Jurkat, Clone E6-1 (cell line): ENCODE data around the gene PGS1.

Source experiments
- DNase-seq: peaks from one replicate; pipeline ENCODE4 v3.0.0-alpha.2; 2011; ENCODE audit warnings: low read depth, low spot score
- H3K4me3 ChIP-seq: 2 replicates; pipeline ENCODE4 v1.5.1; 2011; ENCODE audit warnings: mild to moderate bottlenecking, low read length, control low read depth, moderate library complexity

Gene PGS1

DNA sequence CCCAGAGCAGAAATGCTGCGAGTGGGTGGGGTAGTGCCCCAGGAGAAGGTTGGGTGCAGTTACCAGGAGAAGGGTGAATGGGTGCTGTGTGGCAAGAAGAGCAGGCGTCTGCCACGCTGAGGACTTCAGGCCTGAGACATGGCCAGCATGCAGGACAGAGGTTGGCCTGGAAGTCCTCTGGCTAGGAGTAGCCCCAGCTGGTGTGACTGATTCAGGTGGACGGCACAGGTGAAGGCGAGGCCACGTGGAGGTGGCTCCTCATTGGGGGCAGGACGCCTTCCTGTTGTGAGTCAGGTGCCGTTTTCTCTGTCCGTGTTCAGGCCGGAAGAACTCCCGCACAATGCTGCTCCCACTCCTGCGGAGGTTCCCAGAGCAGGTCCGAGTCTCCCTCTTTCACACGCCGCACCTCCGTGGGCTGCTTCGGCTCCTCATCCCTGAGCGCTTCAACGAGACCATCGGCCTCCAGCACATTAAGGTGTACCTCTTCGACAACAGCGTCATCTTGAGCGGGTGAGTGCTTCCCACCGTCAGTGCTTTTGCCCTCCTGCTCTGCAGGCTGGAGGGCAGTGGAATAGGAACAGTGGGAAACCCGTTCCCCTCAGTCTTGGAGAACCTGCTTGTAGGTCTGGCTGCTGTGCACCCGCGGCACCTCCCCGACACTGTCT, 20.7 kb downstream of the PGS1 start:
- no peak for DNase-seq
- H3K4me3 ChIP-seq, result no peak overlapping the region

DNA sequence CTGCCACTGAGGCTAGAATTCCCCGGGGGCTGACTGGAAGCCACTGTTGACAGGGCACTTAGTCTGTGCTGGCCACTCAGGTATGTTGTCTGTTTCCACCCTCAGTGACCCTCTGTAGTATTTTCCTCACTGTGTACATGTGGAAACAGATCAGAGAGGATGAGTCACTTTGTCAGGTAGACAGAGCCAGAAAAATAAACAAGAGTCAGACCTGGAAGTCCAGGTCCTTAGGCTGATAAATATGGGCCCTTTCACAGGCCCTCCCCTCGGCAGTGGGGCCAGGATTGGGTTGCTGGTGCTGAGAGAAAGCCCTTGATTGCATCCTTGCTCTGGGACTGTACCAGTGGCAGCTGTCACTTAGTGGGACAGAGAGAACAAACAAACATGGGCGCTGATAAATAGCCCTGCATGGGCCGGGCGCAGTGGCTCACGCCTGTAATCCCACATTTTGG, 21.3 kb downstream of the PGS1 start:
- DNase-seq, result no peak
- H3K4me3 ChIP-seq, result no peak overlapping the region

DNA sequence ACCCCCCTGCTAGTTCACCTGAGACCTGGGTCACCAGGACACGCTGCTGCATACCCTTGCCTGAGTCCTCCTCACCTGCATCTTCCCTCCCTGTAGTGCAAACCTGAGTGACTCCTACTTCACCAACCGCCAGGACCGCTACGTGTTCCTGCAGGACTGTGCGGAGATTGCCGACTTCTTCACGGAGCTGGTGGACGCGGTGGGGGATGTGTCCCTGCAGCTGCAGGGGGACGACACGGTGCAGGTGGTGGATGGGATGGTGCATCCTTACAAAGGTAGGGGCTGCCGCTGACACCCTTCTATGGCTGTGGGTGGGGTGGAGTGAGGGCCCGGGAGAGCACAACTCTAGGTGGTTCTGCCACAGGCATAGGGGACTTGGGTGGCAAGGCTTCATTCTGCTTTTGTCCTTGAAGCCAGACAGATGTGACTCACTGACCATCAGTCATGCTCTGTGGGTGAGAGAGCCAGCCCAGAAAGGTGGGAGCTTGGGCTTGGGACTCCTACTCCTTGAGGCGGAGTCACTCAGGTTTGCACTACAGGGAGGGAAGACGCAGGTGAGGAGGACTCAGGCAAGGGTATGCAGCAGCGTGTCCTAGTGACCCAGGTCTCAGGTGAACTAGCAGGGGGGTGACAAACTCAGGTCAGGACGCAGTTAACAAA, 22.3 kb downstream of the PGS1 start:
- H3K4me3 ChIP-seq, result no peak overlapping the region
- DNase-seq, result no peak

DNA sequence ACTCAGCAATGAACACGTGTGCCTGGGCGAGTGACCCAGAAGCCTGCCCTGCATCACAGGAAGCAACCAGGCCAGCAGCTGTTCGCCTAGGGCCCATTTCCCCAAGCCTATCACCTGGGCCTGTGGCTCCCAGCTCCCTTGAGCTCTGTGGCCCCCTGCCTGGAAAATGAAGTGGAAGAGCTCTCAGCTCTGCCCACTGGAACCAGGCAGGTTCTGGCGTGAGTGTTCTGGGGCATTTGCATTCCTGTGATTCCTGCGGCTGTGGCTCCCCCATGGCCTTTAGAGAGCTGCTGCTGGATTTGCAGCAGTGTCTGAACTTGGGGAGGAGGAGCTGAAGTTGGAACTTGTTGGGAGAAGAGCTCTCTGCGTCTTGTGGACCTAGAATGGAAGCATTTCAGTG, 22.8 kb downstream of the PGS1 start:
- no peak for DNase-seq
- H3K4me3 ChIP-seq, result no peak overlapping the region

DNA sequence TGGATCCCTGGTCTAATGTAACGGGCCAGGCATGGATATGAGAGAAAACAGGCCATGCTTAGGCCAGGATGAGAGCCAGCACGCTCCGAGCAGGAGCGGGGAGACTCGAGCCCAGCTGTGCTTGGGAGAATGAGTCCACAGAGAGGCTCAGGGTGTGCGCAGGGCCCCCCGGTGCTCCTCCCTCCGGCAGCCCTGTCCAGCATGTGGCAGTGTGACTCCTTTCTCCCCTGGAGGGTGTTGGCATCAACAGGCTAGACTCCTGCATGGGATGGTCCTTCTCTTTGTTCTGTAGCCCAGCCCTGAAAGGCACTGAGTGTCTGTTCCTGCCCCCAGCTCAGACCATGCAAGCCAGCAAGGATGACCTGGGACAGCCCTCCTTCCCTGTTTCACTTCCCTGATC, 23.4 kb downstream of the PGS1 start:
- H3K4me3 ChIP-seq, result no peak overlapping the region
- no peak for DNase-seq

DNA sequence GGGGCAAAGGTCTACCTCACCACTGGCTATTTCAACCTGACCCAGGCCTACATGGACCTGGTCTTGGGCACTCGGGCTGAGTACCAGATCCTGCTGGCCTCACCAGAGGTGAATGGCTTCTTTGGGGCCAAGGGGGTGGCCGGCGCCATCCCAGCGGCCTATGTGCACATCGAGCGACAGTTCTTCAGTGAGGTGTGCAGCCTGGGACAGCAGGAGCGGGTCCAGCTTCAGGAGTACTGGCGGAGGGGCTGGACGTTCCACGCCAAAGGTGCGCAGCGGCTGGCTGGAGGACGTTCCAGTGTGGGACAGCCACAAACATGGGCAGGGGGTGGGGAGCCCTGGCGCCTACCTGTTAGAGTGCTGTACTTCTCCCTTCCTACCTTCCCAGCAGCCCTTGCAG, 25.4 kb downstream of the PGS1 start:
- no peak overlapping the region for H3K4me3 ChIP-seq

DNA sequence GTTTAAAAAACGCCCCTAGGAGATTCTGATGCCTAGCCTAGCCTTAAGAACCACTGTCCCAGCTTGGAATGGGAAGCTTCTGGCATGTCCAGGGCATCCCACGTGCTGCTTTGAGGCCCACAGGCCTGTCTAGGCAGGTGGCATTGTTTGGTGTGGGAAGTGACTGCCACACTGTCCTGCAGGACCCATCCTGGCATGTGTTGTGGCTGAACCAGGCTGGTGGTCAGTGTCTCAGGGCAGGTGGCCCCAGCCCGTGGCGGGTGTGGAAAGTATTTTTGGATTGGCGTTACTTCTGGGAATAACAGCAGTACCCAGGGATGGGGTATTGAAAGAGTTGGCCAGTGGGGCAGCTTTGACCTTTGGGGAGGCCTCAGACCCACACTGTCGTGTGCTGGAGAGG, 27.9 kb downstream of the PGS1 start:
- no peak for DNase-seq
- no peak overlapping the region for H3K4me3 ChIP-seq

More for the DNA sequence above, 25.4 kb downstream of the PGS1 start:
- no peak for DNase-seq

DNA sequence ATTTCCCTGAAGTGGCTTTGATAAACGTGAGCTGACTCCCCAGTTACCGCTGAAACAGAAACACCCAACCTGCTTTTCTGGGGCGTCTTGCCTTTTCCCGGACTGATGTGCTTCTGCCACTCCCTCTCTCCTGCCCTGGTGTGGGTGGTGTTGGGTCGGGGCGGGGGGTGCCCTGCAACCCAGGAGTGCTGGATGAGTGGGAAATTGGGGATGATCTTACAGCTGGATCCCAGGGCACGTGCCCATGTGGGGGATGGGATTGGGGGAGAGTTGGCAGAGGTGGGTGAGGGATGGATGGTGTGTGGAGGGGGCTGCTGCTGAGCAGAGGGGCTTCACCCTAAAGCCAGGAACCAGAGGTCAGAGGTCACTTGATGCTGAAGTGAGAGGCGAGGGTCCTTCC, 28.5 kb downstream of the PGS1 start:
- no peak overlapping the region for H3K4me3 ChIP-seq
- DNase-seq, result no peak

DNA sequence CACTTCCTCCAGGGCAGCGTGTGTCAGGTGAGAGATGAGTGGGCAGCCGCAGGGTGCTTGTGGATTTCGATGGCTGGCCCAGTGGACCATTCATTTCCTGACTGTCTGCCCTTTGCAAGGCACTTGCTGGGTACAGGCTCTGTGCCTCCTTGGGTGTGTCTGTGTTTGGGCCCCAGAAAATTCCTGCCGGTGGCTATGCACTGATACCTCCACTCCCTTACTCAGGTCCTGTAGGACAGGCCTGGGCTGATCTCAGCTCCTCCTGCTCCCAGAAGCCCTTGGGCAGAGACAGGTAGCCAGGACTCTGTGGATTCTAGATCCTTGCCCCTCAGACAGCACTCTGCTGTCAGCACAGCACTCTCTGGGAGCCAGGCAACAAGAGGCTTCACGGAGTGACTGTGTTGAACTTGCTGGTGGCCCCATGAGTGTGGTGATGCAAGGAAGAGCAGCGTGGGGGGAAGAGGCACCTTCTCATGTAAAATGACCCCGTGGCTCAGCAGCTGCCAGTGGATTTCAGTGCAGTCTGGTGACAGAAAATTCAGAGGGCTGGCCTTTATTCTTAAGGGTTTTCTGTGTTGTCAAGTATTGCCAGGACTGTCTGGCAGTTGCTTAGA, 29.0 kb downstream of the PGS1 start:
- DNase-seq, result no peak
- no peak overlapping the region for H3K4me3 ChIP-seq

DNA sequence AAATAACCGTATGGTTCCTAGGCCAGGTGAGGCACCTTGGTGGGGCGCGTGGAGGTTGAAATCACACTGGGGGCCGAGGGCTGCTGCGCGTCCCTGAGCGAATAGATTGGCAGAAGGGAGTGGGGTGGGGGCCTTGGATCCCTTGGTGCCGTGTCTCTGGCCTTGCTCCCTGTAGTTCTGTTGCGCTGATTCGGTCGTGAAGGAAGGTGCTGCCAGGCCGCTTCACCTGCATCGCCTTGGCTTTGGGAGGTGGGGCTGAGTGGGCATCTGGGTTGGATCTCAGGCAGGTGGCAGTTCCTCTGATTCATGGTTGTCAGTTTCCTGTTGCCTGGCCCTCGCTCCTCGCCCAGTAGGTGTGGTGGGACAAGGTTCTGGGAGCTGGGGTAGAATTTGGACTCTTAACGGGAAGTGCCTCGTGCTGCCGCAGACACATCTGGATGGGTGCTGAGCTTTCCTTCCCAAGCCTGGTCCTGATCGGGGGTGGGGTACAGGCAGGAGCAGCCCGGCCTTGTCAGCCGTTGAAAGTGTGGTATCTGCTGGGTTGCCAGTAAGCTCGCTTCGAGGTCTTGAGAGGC, 30.1 kb downstream of the PGS1 start:
- no peak for DNase-seq
- H3K4me3 ChIP-seq, result no peak overlapping the region

DNA sequence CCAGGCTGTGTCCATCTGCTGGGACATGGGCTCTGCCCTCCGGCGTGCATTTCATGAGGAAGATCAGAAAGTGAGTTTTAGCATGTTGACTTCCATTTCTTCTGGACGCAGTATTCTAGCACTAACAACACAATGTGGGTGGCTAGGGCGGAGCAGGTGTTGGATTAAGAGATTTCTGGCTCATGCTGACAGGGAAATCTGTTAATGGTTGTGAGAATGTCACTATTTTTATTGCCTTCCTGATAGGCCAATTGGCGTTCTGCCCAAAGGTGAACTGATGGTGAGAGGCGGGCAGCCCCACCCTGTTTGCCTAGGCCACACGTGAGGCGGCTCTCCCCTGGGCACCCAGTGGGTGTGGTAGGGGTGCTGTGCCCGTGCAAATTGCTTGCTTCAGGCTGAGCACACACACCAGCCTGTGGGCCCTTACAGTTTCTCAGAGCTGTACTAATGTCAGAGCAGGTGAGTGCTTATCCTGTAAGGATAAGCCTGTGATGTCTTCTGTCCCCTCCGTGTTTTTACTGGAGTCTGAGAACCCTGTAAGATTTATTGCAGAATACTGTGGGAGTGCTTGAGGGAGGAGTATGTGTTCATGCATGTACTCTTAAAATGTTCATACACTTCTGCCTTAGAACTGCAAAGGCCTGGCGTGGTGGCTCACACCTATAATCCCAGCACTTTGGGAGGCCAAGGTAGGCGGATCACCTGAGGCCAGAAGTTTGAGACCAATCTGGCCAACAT, 30.9 kb downstream of the PGS1 start:
- H3K4me3 ChIP-seq, result no peak overlapping the region
- DNase-seq, result no peak

DNA sequence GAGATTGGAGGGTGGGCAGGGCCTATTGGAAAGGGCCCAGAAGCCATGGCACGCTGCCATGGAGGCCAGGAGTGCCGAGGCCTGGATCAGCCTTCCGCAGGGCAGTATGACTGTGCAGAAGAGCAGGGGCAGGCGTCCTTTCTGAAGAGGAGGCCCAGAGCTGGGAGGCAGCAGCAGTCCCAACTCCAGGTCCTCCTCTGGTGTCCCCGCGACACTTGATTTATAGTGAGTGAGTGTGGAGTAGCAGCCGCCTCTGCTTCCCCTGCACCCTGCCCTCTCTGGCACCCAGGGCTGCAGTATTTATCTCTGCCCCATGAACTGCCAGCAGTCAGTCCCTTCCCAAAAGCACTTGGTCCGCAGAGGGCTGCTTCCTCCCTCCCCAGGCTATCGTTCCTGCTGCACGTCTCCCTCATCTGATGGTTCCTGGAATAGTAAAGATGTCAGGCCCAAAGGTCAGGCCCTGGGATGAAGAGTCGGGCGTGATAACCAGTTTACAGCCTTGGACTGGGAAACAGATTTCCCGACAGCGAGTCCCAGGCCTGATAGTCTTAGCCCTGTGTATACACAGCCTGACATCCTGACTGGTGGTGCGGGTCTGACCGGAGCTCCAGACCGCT, 32.9 kb downstream of the PGS1 start:
- no peak for DNase-seq

DNA sequence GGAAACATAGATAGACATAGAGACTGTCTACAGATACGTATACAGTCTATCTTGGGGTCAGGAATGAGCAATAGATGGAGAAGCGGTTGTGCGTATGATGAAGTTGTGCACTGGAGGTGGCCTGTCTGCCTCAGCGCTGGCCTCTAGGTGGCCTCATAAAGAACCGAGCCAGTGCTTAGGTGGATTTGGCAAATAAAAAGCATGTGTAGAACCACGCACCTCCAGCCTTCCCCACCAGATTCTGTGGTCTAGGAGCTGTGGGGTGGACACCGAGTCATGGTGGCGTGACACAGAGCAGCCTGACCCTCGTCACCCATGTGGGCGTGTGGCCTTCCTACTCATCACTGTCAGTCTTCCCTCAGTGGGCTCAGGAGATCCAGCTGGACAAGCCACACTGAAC, 34.0 kb downstream of the PGS1 start:
- no peak for DNase-seq
- H3K4me3 ChIP-seq, result no peak overlapping the region

More for the DNA sequence above, 32.9 kb downstream of the PGS1 start:
- no peak overlapping the region for H3K4me3 ChIP-seq

DNA sequence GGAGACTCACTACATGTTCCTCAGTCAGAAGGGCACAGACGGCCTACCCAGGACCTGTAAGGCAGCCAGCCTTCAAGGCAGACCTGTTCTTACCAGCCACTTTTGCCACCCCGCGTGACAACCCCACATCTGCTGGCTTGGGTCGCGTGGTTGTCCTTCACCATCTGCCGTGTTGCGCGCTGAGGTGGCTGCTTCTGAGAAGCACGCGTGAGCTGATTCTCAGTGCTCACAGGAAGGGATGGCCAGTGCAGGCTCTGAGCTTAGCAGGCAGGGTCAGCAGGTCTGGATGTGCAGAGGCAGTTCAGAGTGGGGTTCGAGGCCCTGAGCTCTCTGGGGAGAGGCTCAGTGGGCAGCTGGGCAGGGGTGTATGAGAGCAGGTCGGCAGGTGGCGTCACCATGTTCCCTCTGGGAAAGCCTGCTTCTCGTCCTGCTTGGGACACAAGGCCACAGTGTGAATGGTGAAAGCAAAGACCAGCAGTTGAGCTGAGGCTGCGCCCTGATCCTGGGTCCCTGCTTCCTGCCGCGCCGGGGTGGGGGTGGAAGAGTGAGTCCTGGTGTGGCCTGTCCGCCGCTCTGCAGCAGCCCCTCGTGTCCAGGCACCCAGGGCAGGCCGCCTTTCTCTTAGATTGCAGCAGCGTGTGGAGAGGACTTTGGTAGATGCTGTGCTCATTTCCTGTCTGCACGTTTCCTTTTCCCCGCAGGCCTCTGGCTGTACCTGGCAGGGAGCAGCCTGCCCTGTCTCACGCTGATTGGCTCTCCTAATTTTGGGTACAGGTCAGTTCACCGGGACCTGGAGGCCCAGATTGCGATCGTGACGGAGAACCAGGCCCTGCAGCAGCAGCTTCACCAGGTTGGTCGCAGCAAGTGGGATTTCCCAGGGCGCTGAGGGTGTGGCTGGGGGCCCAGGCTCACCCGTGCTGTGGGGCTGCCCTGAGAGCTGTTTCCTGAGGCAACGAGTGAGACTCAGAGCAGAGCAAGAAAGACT, 36.0 kb downstream of the PGS1 start:
- H3K4me3 ChIP-seq, result no peak overlapping the region
- DNase-seq, result no peak

DNA sequence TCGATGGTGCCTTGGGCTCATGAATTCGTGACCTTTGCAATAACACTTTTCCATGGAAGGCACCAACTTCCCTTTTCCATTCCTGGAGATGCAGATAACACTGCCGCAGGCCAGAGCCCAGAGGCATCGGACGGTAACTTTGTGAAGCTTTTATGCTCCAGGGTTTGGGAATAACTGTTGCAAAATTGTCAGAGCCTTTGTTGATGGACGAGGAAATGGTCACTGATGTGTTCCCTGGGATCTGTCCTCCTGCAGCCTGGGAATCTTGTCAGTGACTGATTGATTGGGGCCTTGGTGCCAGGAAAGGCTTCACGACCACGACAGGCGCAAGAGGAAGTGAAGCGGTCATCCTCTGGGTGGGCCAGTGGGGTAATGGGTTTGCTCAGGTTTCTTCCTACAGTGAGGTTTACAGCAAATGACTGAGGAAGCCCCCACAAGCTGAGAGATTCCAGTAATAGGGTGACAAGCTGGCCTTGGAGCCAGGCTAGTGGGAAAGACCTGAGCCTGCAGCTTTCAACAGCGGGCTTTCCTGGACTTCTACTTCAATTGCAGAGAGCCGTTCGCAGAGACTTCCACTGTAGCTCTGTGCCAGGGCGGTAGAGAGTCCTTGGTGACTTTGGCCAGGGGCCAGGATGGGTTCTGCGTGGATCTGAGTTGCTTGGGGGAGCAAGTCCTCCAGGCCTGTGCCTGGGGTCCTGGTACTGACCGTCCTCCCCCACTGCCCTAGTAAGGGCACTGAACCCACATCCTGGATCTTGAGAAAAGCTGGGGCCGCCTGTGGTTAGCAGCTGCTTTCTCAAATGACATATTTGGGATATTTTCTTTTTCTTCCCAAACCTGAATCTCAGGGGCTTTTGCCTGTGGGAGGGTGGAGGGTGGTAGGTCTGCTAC, 37.6 kb downstream of the PGS1 start:
- no peak for DNase-seq
- H3K4me3 ChIP-seq, result no peak overlapping the region

DNA sequence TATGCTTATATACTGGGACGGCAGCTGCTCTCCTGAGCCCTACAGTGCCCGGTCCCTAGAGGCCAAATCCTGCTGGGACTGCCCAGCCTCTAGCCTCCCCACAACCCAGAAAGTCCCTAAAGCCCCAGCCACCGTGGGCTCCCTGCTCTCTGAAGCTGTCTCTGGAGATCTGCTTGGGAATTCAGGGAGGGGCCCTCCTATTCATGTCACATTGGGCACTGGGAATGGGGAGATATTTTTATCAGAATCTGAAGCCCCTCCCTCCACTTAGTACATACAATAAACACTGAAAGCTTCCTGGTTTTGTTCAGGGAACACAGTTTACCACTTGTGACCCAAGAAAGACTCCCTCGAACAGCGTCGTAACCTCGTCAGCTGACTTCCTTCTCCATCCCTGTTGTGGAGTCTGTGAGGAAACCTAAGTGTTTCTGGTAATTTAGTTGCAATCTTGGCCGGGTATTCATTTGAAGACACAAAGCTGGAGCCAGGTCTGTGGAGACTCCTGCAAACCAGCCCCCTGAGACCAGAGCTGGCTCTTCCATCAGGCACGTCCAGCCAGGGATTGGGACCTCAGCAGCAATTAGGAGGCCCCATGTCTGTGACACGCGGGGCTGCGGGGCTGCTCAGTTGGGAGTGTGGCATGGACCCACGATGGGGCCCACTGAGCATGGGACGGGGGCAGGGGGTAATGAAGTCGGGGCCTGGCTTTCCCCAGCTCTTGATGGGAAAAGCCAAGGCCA, 38.5 kb downstream of the PGS1 start:
- H3K4me3 ChIP-seq, result no peak overlapping the region
- no peak for DNase-seq

DNA sequence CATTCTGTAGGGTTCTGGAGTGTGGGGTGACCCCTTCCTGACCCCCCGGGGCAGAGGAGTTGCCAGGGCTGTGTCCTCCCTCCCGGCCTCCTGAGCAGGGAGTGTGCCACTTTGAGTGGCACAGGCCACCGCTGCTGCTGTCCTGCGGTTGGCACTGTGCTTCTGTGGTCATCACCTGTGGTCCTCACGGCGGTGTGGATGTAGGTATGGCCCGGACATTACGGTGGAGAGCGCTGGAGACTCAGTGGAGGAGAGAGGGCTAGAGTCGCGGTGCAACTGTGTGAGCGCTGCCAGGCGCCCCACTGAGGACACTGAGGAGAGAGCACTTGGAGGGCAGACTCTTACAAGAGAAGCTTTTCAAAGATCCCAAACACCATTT, 39.1 kb downstream of the PGS1 start:
- H3K4me3 ChIP-seq, result no peak overlapping the region
- no peak for DNase-seq
